IMR-90 (cell line): ENCODE data around the gene WNT16. TPM values are rescaled to one million over a fixed set of nuclear protein-coding genes. Genes with fewer than 3 reads are reported as not detected.

Experiments used
- ATAC-seq: fragments of 200-7000 bp; cut with Tn5 transposase; 2 replicates; pipeline ENCODE4 v1.9.1; 2020; ENCODE audit warnings: low read depth, mild to moderate bottlenecking, moderate library complexity
- BruUV-seq: library from RNA; stranded (reverse); fragments of 400-500 nt; replicated peaks from 2 replicates; lab custom pipeline; 2021; lab: Mats Ljungman, UMichigan
- CTCF ChIA-PET: fragments of 300-600 bp; formaldehyde crosslinking; extraction: SDS; loops from one replicate; lab custom pipeline; 2021; ENCODE audit warnings: antibody characterized with exemption; lab: Yijun Ruan, JAX
- POLR2A ChIA-PET: fragments of 300-600 bp; sonication (Branson Sonifier 250); formaldehyde crosslinking; loops from one replicate; lab custom pipeline; 2022; ENCODE audit warnings: antibody characterized with exemption; ENCODE audit not compliant: unreplicated experiment; lab: Charles Lee
- DNase-seq: peaks from one replicate; pipeline ENCODE4 v3.0.0; 2013
- H2AFZ ChIP-seq: replicated peaks from 2 replicates; pipeline ENCODE3; 2013; ENCODE audit warnings: low read length, mild to moderate bottlenecking; ENCODE audit not compliant: poor library complexity
- H2AK5ac ChIP-seq: 2 replicates; pipeline ENCODE4 v1.6.1; 2013; ENCODE audit warnings: low read depth, low read length, inconsistent platforms
- H2AK9ac ChIP-seq: replicated peaks from 2 replicates; pipeline ENCODE3; 2013; ENCODE audit warnings: mild to moderate bottlenecking, low read depth, low read length, moderate library complexity; ENCODE audit not compliant: poor library complexity
- H2BK120ac ChIP-seq: 2 replicates; pipeline ENCODE4 v1.6.1; 2013; ENCODE audit warnings: low read depth, low read length, inconsistent platforms
- H2BK15ac ChIP-seq: 3 replicates; pipeline ENCODE4 v1.6.1; 2013; ENCODE audit warnings: low read depth, low read length, inconsistent platforms
- H2BK20ac ChIP-seq: 2 replicates; pipeline ENCODE4 v1.6.1; 2013; ENCODE audit warnings: low read depth, mild to moderate bottlenecking, inconsistent platforms, low read length, moderate library complexity
- H2BK5ac ChIP-seq: 2 replicates; pipeline ENCODE4 v1.6.1; 2013; ENCODE audit warnings: mild to moderate bottlenecking, low read depth, low read length, inconsistent platforms; ENCODE audit not compliant: poor library complexity, severe bottlenecking
- H3K14ac ChIP-seq: replicated peaks from 2 replicates; pipeline ENCODE4 v1.6.1; 2013; ENCODE audit warnings: low read depth, low read length, inconsistent platforms
- H3K18ac ChIP-seq: 2 replicates; pipeline ENCODE4 v1.6.1; 2013; ENCODE audit warnings: low read depth, low read length, control low read depth
- H3K23ac ChIP-seq: 2 replicates; pipeline ENCODE4 v1.6.1; 2013; ENCODE audit warnings: low read depth, low read length, inconsistent platforms
- H3K27ac ChIP-seq: 2 replicates; pipeline ENCODE4 v1.5.1; 2013; ENCODE audit warnings: mild to moderate bottlenecking, control low read depth, low read length; ENCODE audit not compliant: insufficient read depth
- H3K27me3 ChIP-seq: 2 replicates; pipeline ENCODE4 v1.6.1; 2013; ENCODE audit warnings: low read length; ENCODE audit not compliant: control insufficient read depth, insufficient read depth
- H3K36me3 ChIP-seq: 2 replicates; pipeline ENCODE4 v1.6.1; 2013; ENCODE audit warnings: low read length, mixed read lengths; ENCODE audit not compliant: control insufficient read depth, insufficient read depth
- H3K4ac ChIP-seq: 2 replicates; pipeline ENCODE4 v1.6.1; 2013; ENCODE audit warnings: low read depth, low read length, inconsistent platforms
- H3K4me1 ChIP-seq: 2 replicates; pipeline ENCODE4 v1.6.1; 2013; ENCODE audit warnings: low read length, mixed read lengths; ENCODE audit not compliant: control insufficient read depth, insufficient read depth
- H3K4me2 ChIP-seq: 2 replicates; pipeline ENCODE4 v1.6.1; 2013; ENCODE audit warnings: low read depth, mild to moderate bottlenecking, control low read depth, low read length, moderate library complexity
- H3K4me3 ChIP-seq: 2 replicates; pipeline ENCODE4 v1.5.1; 2013; ENCODE audit warnings: low read depth, mild to moderate bottlenecking, control low read depth, low read length, moderate library complexity; ENCODE audit not compliant: insufficient read depth
- H3K56ac ChIP-seq: 2 replicates; pipeline ENCODE4 v1.6.1; 2013; ENCODE audit warnings: low read length, inconsistent platforms; ENCODE audit not compliant: insufficient read depth; ENCODE audit errors: extremely low read depth
- H3K79me1 ChIP-seq, 2 experiments: 2 replicates each; pipeline ENCODE4 v1.6.1; 2013; ENCODE audit warnings: low read length in 2 of 2, inconsistent platforms in 1 of 2, low read depth in 1 of 2
- H3K9ac ChIP-seq: 2 replicates; pipeline ENCODE4 v1.6.1; 2013; ENCODE audit warnings: low read depth, low read length, control low read depth
- H3K9me1 ChIP-seq: 2 replicates; pipeline ENCODE4 v1.6.1; 2013; ENCODE audit warnings: low read length, inconsistent platforms; ENCODE audit not compliant: insufficient read depth
- H3K9me3 ChIP-seq: 2 replicates; pipeline ENCODE4 v1.6.1; 2013; ENCODE audit warnings: low read length; ENCODE audit not compliant: control insufficient read depth, insufficient read depth
- H4K20me1 ChIP-seq: 2 replicates; pipeline ENCODE4 v1.6.1; 2013; ENCODE audit warnings: low read length, inconsistent platforms; ENCODE audit not compliant: insufficient read depth
- H4K5ac ChIP-seq: 2 replicates; pipeline ENCODE4 v1.6.1; 2013; ENCODE audit warnings: mild to moderate bottlenecking, low read depth, low read length, control low read depth
- H4K8ac ChIP-seq, 2 experiments: 2 replicates each; pipeline ENCODE4 v1.6.1; 2013; ENCODE audit warnings: low read depth in 2 of 2, low read length in 2 of 2, control low read depth in 1 of 2, inconsistent platforms in 1 of 2
- H4K91ac ChIP-seq: 2 replicates; pipeline ENCODE4 v1.6.1; 2013; ENCODE audit warnings: low read depth, low read length, inconsistent platforms; ENCODE audit not compliant: insufficient read depth
- BHLHE40 ChIP-seq: fragments of 150-350 bp; IDR thresholded peaks from 2 replicates; pipeline ENCODE4 v1.6.1; 2016; ENCODE audit warnings: mild to moderate bottlenecking, low read depth, low read length
- CTCF ChIP-seq: conservative IDR thresholded peaks from 2 replicates; pipeline ENCODE4 v1.5.1; 2012; ENCODE audit warnings: mild to moderate bottlenecking, low read depth, low read length, improper control_type of control experiment
- ELK1 ChIP-seq: fragments of 150-350 bp; IDR thresholded peaks from 2 replicates; pipeline ENCODE4 v1.6.1; 2016; ENCODE audit warnings: low read depth, mild to moderate bottlenecking, low read length, moderate library complexity, borderline replicate concordance
- NFE2L2 ChIP-seq: fragments of 150-350 bp; IDR thresholded peaks from 2 replicates; pipeline ENCODE4 v1.6.1; 2016; ENCODE audit warnings: low read depth, mild to moderate bottlenecking, low read length
- POLR2A ChIP-seq: IDR thresholded peaks from 2 replicates; pipeline ENCODE4 v1.6.1; 2012; ENCODE audit warnings: mild to moderate bottlenecking, low read depth, low read length
- RAD21 ChIP-seq: IDR thresholded peaks from 2 replicates; pipeline ENCODE4 v1.6.1; 2012; ENCODE audit warnings: low read length, improper control_type of control experiment
- SMC3 ChIP-seq: fragments of 150-350 bp; IDR thresholded peaks from 2 replicates; pipeline ENCODE4 v1.6.1; 2016; ENCODE audit warnings: low read depth, mild to moderate bottlenecking, antibody characterized with exemption, low read length, moderate library complexity
- WGBS, 2 experiments: methylation state at CpG; one replicate each; pipeline versions ENCODE4 v1.1.5 to v1.1.7; 2013; ENCODE audit warnings: missing lambda C conversion rate in 2 of 2; ENCODE audit not compliant: insufficient read length in 1 of 2; ENCODE audit errors: extremely low coverage in 2 of 2; 5-methylcytosine and 5-hydroxymethylcytosine counted together
- dilution Hi-C: fragments of 300-500 bp; cut with HindIII; formaldehyde crosslinking; loops from one replicate; pipeline ENCODE4 v1.14.3; 2018; ENCODE audit warnings: low sequenced_read_pairs; ENCODE audit not compliant: unreplicated experiment
- in situ Hi-C: fragments of 300-500 bp; cut with MboI; formaldehyde crosslinking; loops from 3 replicates; pipeline ENCODE4 v1.14.3; 2019; ENCODE audit warnings: low sequenced_read_pairs, inconsistent platforms, mixed read lengths
- intact Hi-C: fragments of 100-400 bp; cut with micrococcal nuclease; formaldehyde crosslinking; loops from 2 replicates; pipeline ENCODE4 v1.10.0; 2022
- polyA plus RNA-seq, 3 experiments: library from polyadenylated mRNA; depleted of rRNA; stranded (reverse); fragments of >200 nt; gene quantifications; 2 replicates each; pipeline ENCODE4 v1.2.3, GENCODE V29; 2012; ENCODE audit warnings: low replicate concordance in 1 of 3
- total RNA-seq: library from RNA; depleted of rRNA; stranded (reverse); fragments of >200 nt; gene quantifications from 2 replicates; pipeline ENCODE4 v1.2.3, GENCODE V29; 2012

WNT16 gene
- total and polyA plus RNA-seq, 2 of the 4 experiments (the other 2 are of a cell fraction) = 0.68 to 1.1 TPM

GRCh38 chr7:121331574-121331973, 2.8 kb downstream of the WNT16 start:
- H2BK120ac ChIP-seq = no peak overlapping the region
- no peak overlapping the region for H3K18ac ChIP-seq
- dilution Hi-C loops (no loop called here), intact Hi-C loops (loop anchor here (10.0 kb wide), 1 partner anchor 527 kb away; no protein-coding TSS in a partner anchor), in situ Hi-C loops (loop anchor here (25.0 kb wide), 2 partner anchors 194 to 344 kb away; partner anchors contain the start of gene CPED1)
- no peak overlapping the region for H2AFZ ChIP-seq
- no peak overlapping the region for H3K4me3 ChIP-seq
- H4K91ac ChIP-seq = no peak overlapping the region
- CTCF ChIA-PET = no interaction called here
- no peak overlapping the region for H3K23ac ChIP-seq
- 74% methylated on average over 3 of the region's 5 CpGs; no CpG with 5 or more reads in 1 of the 2 experiments for WGBS, 2 experiments
- no peak overlapping the region for H3K4ac ChIP-seq
- no peaks in the 10 kb centered on the region for H4K20me1 ChIP-seq
- peaks cover 21% of the 10 kb centered on the region for H3K27me3 ChIP-seq
- DNase-seq = no peak
- H3K4me1 ChIP-seq = no peaks in the 10 kb centered on the region; the same call in 1 of the 2 replicates
- no peaks in the 10 kb centered on the region for H3K9me1 ChIP-seq
- no peak overlapping the region for H4K5ac ChIP-seq
- no peak overlapping the region for H2BK15ac ChIP-seq
- no peak for TF ChIP-seq SMC3
- no peak for TF ChIP-seq RAD21
- TF ChIP-seq BHLHE40 = no peak
- no peak for TF ChIP-seq CTCF
- TF ChIP-seq POLR2A = no peak
- TF ChIP-seq NFE2L2 = no peak
- TF ChIP-seq ELK1 = no peak
- no peak overlapping the region for H2AK9ac ChIP-seq
- H4K8ac ChIP-seq = no peak overlapping the region
- peaks cover 0 to 6% of the 10 kb centered on the region in 2 experiments; a peak in 1 of 4 replicates for H3K79me1 ChIP-seq
- H3K14ac ChIP-seq = no peak overlapping the region
- H3K9ac ChIP-seq = no peak overlapping the region
- no TSS peak for BruUV-seq
- no peak overlapping the region for H2BK20ac ChIP-seq
- no peaks in the 10 kb centered on the region for H3K9me3 ChIP-seq
- POLR2A ChIA-PET = no interaction called here
- no peak overlapping the region for H3K56ac ChIP-seq
- no peak for ATAC-seq
- H2BK5ac ChIP-seq = no peak overlapping the region
- peak overlapping the region; percentile 14; the same call in 1 of the 2 replicates for H2AK5ac ChIP-seq
- H3K4me2 ChIP-seq = no peak overlapping the region
- H3K36me3 ChIP-seq = no peaks in the 10 kb centered on the region
- H3K27ac ChIP-seq = no peak overlapping the region
